ENCODE data around the gene QPRT.
"Not testable (repeated sequence)": the region's sequence is repeated elsewhere in the genome, so short reads cannot be mapped to it uniquely, and the experiment has no call there.

The QPRT gene

GRCh38 chr16:29678691-29679267 lies at the start of gene QPRT:
QPRT (plus strand) TSS chr16:29679180; CDS start chr16:29679198, 18 bp downstream.
- DNase-seq (ENCODE audit: low spot score), result peak; percentile 94

GRCh38 chr16:29629318-29629717 lies 49.7 kb upstream of the QPRT start:
- not testable (repeated sequence) for DNase-seq (ENCODE audit: low spot score)

GRCh38 chr16:29631658-29632057 lies 47.3 kb upstream of the QPRT start:
- DNase-seq (ENCODE audit: low spot score), result not testable (repeated sequence)

GRCh38 chr16:29635902-29636301 lies 43.1 kb upstream of the QPRT start:
- DNase-seq (ENCODE audit: low spot score), result not testable (repeated sequence)

GRCh38 chr16:29636368-29636767 lies 42.6 kb upstream of the QPRT start:
- not testable (repeated sequence) for DNase-seq (ENCODE audit: low spot score)

GRCh38 chr16:29638751-29639150 lies 40.2 kb upstream of the QPRT start:
- DNase-seq (ENCODE audit: low spot score), result not testable (repeated sequence)

- DNase-seq (ENCODE audit: low spot score), result no peak
Observed at GRCh38 chr16:29641561-29641960, 37.4 kb upstream of the QPRT start.

- no peak for DNase-seq (ENCODE audit: low spot score)
Observed at GRCh38 chr16:29643596-29643995, 35.4 kb upstream of the QPRT start.

- no peak for DNase-seq (ENCODE audit: low spot score)
Observed at GRCh38 chr16:29644338-29644857, 34.6 kb upstream of the QPRT start.

GRCh38 chr16:29644973-29645693 lies 33.8 kb upstream of the QPRT start:
- no peak for DNase-seq (ENCODE audit: low spot score)

GRCh38 chr16:29645694-29646187 lies 33.2 kb upstream of the QPRT start:
- peak; percentile 52 for DNase-seq (ENCODE audit: low spot score)

GRCh38 chr16:29646947-29647346 lies 32.0 kb upstream of the QPRT start:
- DNase-seq (ENCODE audit: low spot score), result no peak

- no peak for DNase-seq (ENCODE audit: low spot score)
Observed at GRCh38 chr16:29649588-29650494, 29.1 kb upstream of the QPRT start.

GRCh38 chr16:29650771-29651170 lies 28.2 kb upstream of the QPRT start:
- DNase-seq (ENCODE audit: low spot score), result no peak

GRCh38 chr16:29651774-29652349 lies 27.1 kb upstream of the QPRT start:
- DNase-seq (ENCODE audit: low spot score), result no peak

GRCh38 chr16:29653471-29653870 lies 25.5 kb upstream of the QPRT start:
- DNase-seq (ENCODE audit: low spot score), result no peak

- not testable (repeated sequence) for DNase-seq (ENCODE audit: low spot score)
Observed at GRCh38 chr16:29653890-29654289, 25.1 kb upstream of the QPRT start.

- DNase-seq (ENCODE audit: low spot score), result peak; percentile 48
Observed at GRCh38 chr16:29656688-29657523, 22.1 kb upstream of the QPRT start.

- no peak for DNase-seq (ENCODE audit: low spot score)
Observed at GRCh38 chr16:29658705-29659104, 20.3 kb upstream of the QPRT start.

- no peak for DNase-seq (ENCODE audit: low spot score)
Observed at GRCh38 chr16:29662000-29662728, 16.8 kb upstream of the QPRT start.

GRCh38 chr16:29662729-29663015 lies 16.3 kb upstream of the QPRT start:
- DNase-seq (ENCODE audit: low spot score), result no peak

All from HuH-7 (cell line).